GM04504 (cell line): Measurements from ENCODE around the gene SEL1L3.
"Not testable (repeated sequence)": the region's sequence is repeated elsewhere in the genome, so short reads cannot be mapped to it uniquely, and the experiment has no call there.

Experiments used
- DNase-seq: peaks from one replicate; pipeline ENCODE4 v3.0.0-alpha.2; 2012; ENCODE audit warnings: low read depth

The SEL1L3 gene

GRCh38 chr4:25879587-25879986, 16.8 kb upstream of the SEL1L3 start:
- DNase-seq, result no peak

DNA sequence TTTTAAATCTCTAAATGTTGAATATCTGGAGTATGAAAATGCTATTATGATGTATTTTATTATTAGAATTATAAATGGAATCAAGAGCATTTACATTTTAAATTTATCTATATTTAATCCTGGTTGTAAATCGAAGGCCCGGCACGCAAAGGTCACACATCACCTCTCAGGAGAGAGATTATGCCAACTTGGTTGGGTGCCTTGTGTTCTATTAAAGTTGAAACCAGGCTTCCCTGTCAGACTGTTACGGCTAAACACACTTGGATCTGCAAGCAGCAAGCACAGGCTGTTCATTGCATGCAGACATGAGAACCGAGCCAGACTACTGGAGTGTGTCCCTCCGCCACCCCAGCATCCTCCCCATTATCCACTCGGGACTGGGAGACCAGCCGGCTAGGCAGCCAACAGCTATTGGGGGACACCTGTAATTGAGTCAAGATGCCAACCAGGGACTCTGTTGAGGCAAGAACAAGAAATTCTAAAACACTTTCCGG, 16.4 kb upstream of the SEL1L3 start:
- DNase-seq, result no peak

DNA sequence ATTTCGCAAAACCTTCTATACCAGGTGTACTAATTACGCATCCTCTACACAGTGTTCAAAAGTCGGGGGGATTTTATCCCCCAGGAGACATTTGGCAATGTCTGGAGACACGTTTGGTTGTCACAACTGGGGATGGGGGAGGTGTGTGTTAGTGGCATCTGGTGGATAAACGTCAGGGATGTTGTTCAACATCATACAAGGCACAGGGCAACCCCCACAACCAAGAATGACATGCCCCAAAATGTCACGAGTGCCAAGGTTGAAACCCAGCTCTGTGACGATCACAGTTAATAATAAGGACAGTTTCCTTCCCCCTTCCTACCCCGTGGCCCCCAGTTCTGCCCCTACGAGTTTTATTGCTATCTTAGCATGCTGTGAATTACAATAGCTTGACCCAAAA, 15.9 kb upstream of the SEL1L3 start:
- DNase-seq, result no peak

DNA sequence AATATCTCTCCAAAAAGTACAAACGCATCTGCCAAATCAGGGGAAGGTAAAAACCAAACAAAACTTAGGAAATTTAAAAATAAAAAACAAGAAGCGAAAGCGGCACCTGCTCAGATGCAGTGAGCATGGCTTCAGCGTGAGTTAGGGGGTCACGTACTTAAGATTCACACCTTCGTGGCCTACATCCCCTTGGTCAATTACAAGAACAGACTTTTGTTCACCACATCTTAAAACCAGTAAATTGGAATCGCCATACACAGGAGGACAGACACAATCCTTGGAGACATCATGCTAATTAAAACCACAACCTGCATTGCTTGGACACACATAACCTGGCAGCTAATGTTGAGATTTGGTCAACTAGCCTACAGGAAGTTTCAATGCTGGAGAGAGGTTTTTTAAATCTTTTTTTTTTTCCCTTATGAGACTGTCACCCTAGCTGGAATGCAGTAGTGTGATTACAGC, 12.5 kb upstream of the SEL1L3 start:
- no peak for DNase-seq

- DNase-seq, result no peak
Observed at GRCh38 chr4:25874655-25875054, 11.9 kb upstream of the SEL1L3 start.

- DNase-seq, result no peak
Observed at GRCh38 chr4:25873632-25874129, 10.9 kb upstream of the SEL1L3 start.

DNA sequence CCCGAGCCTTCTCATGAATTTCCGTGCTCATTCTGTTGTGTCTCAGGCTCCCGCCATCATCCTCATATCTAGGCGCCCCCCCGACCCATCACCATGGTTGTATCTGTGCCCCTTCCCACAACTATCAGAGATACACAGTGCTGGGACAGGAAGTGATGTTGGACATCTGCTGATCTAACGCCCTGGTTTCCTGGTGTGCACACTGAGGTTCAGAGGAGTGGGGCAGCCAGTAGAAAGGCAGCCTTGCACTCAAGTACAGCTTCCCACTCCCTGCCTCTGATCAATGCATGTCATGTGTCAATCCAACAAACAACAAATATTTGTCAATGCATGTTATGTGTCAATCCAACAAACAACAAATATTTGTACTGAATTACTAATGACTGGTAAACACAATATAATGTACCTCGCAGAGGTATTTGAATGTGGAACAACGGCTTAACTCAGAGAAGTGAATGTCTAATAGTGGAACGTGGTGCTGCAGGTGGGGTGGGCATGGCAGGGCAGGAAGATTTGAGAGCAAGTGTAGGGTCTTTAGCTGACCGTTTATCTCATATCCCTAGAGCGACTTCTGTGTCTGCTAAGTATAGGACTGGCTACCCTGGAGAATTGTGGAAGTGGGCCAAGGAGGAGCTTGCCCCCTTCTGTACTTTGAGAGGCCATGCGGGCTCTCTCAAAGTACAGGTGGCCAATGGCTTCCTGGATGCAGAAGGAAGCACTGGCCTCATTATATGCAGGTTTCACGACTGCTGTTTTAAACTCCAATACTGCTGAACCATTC, 10.3 kb upstream of the SEL1L3 start:
- DNase-seq, result no peak

GRCh38 chr4:25870081-25870480, 7.3 kb upstream of the SEL1L3 start:
- no peak for DNase-seq

DNA sequence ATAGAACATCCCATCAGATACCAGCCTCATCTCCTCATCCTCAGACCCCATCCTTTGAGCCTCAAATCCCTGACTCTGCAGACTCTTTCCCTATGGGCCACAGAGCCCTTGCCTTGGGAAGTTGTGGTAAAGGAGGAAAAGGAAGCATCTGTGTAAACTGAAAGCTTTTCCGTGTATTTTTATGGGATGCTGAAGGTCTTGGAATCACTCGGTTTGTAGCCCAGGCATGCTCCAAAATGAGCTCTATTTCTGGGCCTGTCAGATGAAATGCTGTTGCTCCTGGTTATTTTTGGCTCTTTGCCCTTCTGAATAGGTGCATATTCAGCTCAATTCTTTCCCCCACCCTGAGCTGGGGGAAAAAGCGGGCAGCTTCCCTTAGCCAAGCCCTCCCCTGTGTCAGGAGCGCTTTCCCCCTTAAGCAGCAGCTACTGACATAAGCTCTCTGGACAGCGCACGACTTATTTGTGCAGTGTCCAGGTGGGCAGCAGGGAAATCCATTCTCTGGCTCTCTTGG, 5.0 kb upstream of the SEL1L3 start:
- DNase-seq, result no peak

DNA sequence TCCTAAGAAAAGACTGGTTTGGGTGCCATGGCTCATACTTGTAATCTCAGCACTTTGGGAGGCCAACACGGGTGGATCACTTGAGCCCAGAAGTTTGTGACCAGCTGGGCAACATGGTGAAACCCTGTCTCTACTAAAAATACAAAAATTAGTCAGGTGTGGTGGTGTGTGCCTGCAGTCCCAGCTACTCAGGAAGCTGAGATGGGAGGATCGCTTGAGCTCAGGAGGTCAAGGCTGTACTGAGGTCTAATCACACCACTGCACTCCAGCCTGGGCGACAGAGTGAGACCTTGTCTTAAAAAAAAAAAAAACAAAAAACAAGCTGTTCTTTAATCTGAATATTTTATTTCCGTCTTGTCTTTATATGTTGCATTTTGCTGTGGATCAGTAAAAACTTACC, 3.6 kb upstream of the SEL1L3 start:
- not testable (repeated sequence) for DNase-seq

DNA sequence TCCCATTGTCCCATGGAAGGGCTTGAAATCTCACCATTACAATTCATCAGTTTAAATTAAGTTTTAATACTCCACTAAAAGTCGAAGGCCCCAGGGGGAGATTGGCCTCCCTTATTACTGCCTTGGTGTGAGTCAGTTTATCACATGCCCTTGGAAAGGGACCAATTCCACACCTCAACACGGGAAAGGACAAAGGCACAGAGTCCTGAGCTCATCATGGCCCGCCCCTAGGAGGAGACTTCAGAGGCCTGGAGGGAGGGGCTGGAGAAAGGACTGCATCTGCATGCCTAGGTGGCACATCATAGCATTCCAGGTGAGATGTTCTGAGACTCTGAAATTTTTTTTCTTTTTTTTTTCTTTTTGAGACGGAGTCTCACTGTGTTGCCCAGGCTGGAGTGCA, 2.8 kb upstream of the SEL1L3 start:
- DNase-seq, result no peak

- no peak for DNase-seq
Observed at GRCh38 chr4:25863831-25864418, 1.1 kb upstream of the SEL1L3 start.

- no peak for DNase-seq
Observed at GRCh38 chr4:25863347-25863784, 578 bp upstream of the SEL1L3 start.

- no peak for DNase-seq
Observed at GRCh38 chr4:25861951-25862410, 807 bp downstream of the SEL1L3 start.

- DNase-seq, result no peak
Observed at GRCh38 chr4:25861280-25861950, 1.4 kb downstream of the SEL1L3 start.

GRCh38 chr4:25860586-25861279, 2.1 kb downstream of the SEL1L3 start:
- no peak for DNase-seq

DNA sequence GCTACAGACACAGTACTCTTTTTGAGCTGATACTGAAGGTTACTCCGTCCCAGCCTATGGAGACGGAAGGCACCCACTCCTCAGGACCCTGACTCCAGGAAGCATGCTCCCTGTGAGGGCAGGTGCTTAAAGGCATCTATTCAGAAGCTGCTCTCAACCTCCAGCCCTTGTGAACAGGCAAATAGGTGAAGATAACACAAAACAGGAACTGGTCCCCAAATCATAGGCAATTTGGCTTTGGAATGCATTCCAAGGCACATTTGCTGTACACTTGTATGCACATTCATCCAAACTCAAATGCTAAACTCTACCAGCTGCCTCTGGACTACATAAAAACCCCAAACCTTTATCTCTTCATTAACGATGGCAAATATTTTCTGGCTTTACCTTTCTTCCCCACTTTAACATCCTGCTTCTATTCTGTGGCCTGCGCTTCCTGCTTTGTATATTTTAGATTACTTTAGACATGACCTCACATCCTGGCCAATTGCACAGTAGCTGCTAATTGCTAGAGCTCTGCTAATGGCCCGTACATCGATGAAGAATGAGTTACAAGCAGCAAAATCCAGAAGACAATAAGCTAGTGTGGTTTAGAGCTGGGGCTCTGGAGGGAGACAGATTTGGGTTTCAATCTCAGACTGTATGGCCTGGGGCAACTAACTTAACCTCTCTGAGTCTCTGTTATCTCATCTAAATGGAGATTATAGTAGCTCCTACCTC, 3.2 kb downstream of the SEL1L3 start:
- no peak for DNase-seq

GRCh38 chr4:25857851-25858400, 4.9 kb downstream of the SEL1L3 start:
- DNase-seq, result no peak

DNA sequence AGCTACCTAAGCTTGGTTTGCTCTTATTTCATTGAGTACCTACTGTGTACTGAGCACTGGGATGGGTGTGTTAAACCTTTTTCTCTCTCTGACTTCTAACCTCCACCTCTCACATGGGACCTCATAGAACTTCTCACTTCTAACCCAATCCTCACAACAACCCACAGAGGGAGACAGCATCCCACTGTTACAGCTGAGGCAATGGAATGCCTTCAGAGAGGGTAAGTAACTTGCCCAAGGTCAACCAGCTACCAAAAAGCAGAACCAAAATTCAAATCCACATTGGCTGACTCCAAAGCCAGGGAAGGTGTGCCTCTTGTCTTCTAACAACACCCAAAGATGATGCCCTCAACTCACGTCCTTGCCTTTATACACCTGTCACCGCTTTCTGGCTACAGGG, 5.4 kb downstream of the SEL1L3 start:
- DNase-seq, result no peak

GRCh38 chr4:25856756-25857155, 6.0 kb downstream of the SEL1L3 start:
- no peak for DNase-seq

DNA sequence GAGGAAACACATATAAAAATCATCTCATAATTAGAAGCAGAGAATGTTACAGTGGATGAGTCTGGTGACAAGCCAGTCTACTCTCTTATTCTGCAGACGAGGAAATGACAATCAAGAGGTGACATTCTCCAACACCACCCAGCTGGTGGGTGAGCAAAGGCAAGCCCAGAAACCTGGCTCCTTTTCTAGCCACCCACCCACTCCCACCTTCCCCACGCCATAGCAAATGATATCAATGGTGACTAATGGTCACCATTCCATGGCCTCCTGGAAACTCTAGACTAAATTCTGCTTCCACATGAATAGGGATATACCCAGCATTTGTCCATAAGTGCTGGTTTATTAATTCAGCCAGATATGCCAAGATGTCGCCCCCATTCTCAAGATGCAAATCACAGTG, 10.7 kb downstream of the SEL1L3 start:
- no peak for DNase-seq
